Ascending aorta (tissue), 2 donors: ENCODE data around the gene TTC9C. TPM values are rescaled to one million over a fixed set of nuclear protein-coding genes. Genes with fewer than 3 reads are reported as not detected.

Experiments used
- DNase-seq, 2 donors: peaks; one replicate each; pipeline ENCODE4 v3.0.0-alpha.2; 2019; ENCODE audit warnings: low spot score in 2 of 2
- H3K27ac ChIP-seq, 2 donors: fragments of 200-600 bp; sonication (generic); one replicate each; pipeline ENCODE4 v1.5.1; 2016 to 2017; ENCODE audit warnings: mild to moderate bottlenecking in 1 of 2
- H3K27me3 ChIP-seq: fragments of 200-600 bp; sonication (generic); one replicate; pipeline ENCODE4 v1.5.1; 2017
- H3K36me3 ChIP-seq, 2 donors: fragments of 200-600 bp; sonication (generic); one replicate each; pipeline ENCODE4 v1.5.1; 2016
- H3K4me1 ChIP-seq, 2 donors: fragments of 200-600 bp; sonication (generic); one replicate each; pipeline ENCODE4 v1.5.1; 2016 to 2017; ENCODE audit warnings: mild to moderate bottlenecking in 1 of 2
- H3K4me3 ChIP-seq, 2 donors: fragments of 200-600 bp; sonication (generic); one replicate each; pipeline ENCODE4 v1.5.1; 2016 to 2017; ENCODE audit warnings: mild to moderate bottlenecking in 1 of 2
- H3K9me3 ChIP-seq, 2 donors: fragments of 200-600 bp; sonication (generic); one replicate each; pipeline ENCODE4 v1.5.1; 2016
- intact Hi-C: fragments of 100-400 bp; cut with DNase I; formaldehyde crosslinking; loops from one replicate; pipeline ENCODE4 v1.15.1; 2023
- total RNA-seq: library from RNA; depleted of rRNA; stranded (reverse); fragments of >200 nt; gene quantifications from one replicate; pipeline ENCODE4 v1.1.0, GENCODE V29; 2016
- TF ChIP-seq, protein P1 (sequence below), 3 experiments: fragments of 200-600 bp in 2 of 3; fragments of 450-650 bp in 1 of 3; sonication (generic) in 2 of 3; IDR thresholded peaks; one replicate each; pipeline ENCODE4 v1.5.1; 2016 to 2019; ENCODE audit warnings: antibody characterized with exemption in 3 of 3, mild to moderate bottlenecking in 1 of 3, moderate library complexity in 1 of 3

Gene TTC9C
- total RNA-seq, 1 donor from 2014 or later, result 1.4 TPM

DNA sequence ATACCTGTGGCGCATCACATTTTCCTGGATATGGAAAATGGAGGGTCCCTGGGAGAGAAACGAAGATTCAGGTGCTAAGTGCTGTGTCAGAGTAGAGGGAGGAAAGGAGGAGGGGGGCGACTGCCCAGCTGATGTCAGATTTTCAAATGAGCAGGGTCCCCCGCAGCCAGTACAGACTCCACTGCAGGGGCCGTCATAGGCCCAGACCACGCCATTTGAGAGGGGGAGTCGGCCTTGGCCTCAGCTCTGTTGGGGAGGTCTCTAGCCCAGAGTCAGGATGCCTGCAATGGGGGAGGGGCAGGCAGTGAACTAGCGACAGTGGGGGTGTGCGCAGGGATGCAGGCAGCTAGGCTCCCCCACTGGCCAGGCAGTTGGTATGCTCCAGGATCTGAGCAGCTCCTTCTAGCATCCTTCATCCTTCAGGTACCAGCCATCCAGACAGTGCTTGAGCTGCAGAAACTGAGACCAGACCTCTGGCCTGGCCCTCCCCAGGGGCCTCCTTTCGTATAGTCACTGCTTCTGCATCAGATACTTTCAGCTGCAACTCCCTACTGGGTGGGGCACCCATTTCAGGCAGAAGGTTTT is 20.9 kb upstream of the TTC9C start, which contains the start of the genes BSCL2 and GNG3:
BSCL2 (minus strand) TSS at position 148 of the 585 bp plus-strand sequence. CDS start 229 bp downstream, outside the sequence.
GNG3 (plus strand) TSS at position 400 of the 585 bp plus-strand sequence. CDS start 620 bp downstream, outside the sequence.
- intact Hi-C loops, result loop anchor here (2.0 to 5.0 kb wide), 3 partner anchors 53 to 125 kb away; partner anchors contain the start of genes INTS5, POLR2G, STX5 and TEX54
- Histone ChIP-seq H3K4me1 (peaks cover 8 to 21% of the 10 kb centered on the region in 2 donors), H3K27me3 (no peaks in the 10 kb centered on the region), H3K36me3 (peaks cover 11 to 18% of the 10 kb centered on the region in 2 donors), H3K4me3 (peak within 1 kb of the TSS; percentile 75 to 76), H3K9me3 (no peaks in the 10 kb centered on the region), H3K27ac (peak within 1 kb of the TSS; percentile 86 to 94)
- TF ChIP-seq, protein P1, sequence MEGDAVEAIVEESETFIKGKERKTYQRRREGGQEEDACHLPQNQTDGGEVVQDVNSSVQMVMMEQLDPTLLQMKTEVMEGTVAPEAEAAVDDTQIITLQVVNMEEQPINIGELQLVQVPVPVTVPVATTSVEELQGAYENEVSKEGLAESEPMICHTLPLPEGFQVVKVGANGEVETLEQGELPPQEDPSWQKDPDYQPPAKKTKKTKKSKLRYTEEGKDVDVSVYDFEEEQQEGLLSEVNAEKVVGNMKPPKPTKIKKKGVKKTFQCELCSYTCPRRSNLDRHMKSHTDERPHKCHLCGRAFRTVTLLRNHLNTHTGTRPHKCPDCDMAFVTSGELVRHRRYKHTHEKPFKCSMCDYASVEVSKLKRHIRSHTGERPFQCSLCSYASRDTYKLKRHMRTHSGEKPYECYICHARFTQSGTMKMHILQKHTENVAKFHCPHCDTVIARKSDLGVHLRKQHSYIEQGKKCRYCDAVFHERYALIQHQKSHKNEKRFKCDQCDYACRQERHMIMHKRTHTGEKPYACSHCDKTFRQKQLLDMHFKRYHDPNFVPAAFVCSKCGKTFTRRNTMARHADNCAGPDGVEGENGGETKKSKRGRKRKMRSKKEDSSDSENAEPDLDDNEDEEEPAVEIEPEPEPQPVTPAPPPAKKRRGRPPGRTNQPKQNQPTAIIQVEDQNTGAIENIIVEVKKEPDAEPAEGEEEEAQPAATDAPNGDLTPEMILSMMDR (IDR thresholded peaks at IDR 0.05), result no peak
- no peak for DNase-seq

DNA sequence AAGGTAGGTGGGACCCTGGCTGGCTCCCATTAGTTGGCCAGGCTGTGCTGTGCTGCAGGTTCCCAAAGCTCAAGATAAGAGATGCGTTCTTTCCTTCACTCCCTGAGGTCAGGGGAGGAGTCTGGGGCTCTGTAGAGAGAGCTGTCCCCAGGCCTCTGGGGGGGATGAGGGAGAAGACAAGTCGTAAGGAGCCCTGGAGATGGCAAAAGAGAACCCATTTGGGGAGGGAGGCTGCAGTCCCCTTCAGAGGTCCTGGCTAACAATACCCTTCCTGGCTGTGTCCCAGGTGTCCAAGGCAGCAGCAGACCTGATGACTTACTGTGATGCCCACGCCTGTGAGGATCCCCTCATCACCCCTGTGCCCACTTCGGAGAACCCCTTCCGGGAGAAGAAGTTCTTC is 19.9 kb upstream of the TTC9C start:
- no peak for DNase-seq
- Histone ChIP-seq H3K9me3 (no peaks in the 10 kb centered on the region), H3K4me3 (peak overlapping the region; percentile 56 to 75), H3K27me3 (no peaks in the 10 kb centered on the region), H3K36me3 (peaks cover 17 to 27% of the 10 kb centered on the region in 2 donors), H3K27ac (peak overlapping the region; percentile 91 to 94), H3K4me1 (peaks cover 8 to 21% of the 10 kb centered on the region in 2 donors)
- intact Hi-C loops, result loop anchor here (2.0 to 5.0 kb wide), 2 partner anchors 106 to 124 kb away; partner anchors contain the start of genes STX5 and TEX54
- TF ChIP-seq, protein P1 (IDR thresholded peaks at IDR 0.05), result no peak

DNA sequence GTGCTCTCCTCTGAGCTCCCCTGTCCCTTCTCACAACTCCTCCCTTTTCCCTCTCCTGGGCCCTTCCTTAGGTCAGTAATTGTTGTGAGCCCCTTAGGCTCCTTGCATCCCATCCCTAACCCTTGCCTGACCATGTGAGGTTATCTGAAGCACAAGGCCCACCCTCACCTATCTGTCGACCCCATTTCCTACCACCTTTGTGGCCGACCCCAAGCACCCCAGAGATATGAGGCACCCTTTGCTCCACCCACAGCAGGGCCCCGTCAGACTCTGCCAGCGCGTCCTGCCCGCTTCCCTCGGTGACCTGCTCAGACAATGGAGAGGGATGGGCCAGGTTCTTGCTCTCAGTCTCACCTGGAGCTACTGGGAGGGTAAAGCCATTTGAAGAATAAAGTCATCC is 19.5 kb upstream of the TTC9C start:
- Histone ChIP-seq H3K9me3 (no peaks in the 10 kb centered on the region), H3K27ac (peak overlapping the region; percentile 91 to 94), H3K27me3 (no peaks in the 10 kb centered on the region), H3K36me3 (peaks cover 21 to 31% of the 10 kb centered on the region in 2 donors), H3K4me1 (peaks cover 8 to 21% of the 10 kb centered on the region in 2 donors), H3K4me3 (peak overlapping the region; percentile 56 to 75)
- intact Hi-C loops, result loop anchor here (1.0 to 5.0 kb wide), 5 partner anchors 19 to 124 kb away; partner anchors contain the start of genes C11orf98, CSKMT, HNRNPUL2 and STX5
- DNase-seq, result no peak
- TF ChIP-seq, protein P1 (IDR thresholded peaks at IDR 0.05), result no peak

DNA sequence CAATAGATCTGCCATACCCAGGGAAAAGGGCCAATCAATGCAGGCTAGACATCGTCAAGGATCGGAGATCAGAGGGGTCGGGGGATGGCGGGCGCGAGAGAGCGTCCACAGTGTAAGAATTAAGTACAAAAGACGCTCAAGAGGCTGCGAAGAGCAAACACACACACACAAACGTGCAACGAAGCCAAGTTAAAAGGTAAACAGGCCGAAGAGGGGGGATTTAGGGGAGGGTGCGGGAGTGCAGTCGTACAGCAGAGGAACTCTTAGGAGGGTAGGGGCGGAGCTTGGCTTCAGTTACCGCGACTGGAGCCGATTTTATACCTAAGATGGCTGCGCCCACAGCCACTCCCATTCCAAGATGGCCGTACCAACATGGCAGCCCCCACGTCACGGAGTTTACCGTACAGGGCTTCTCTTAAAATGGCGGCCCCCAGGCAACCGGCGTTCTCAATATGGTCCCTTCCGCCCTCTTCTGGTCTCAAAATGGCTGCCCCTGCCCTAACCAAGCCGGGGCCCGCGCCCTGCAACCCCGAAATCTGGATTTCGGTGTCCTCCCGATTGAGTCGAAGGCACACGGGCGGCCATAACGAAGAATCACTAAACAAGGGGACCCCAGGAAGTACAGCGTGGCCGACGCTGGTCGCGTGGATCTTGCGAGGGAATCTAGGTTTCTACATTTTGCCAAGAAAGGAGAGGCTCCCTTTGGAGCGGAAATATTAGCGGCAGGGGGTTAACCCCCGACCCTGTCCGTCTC is 18.9 kb upstream of the TTC9C start:
- peak overlapping the region; percentile 91 to 94 for H3K27ac ChIP-seq
- TF ChIP-seq, protein P1 (IDR thresholded peaks at IDR 0.05), result peak in 1 of 3 experiments; percentile 21
- H3K36me3 ChIP-seq, result peaks cover 27 to 37% of the 10 kb centered on the region in 2 donors
- no peaks in the 10 kb centered on the region for H3K27me3 ChIP-seq
- no peaks in the 10 kb centered on the region for H3K9me3 ChIP-seq
- intact Hi-C loops, result loop anchor here (1.0 to 5.0 kb wide), 5 partner anchors 18 to 123 kb away; partner anchors contain the start of genes C11orf98, CSKMT, HNRNPUL2 and STX5
- peaks cover 8 to 21% of the 10 kb centered on the region in 2 donors for H3K4me1 ChIP-seq
- peak; percentile 96 to 99 for DNase-seq
- H3K4me3 ChIP-seq, result peak overlapping the region; percentile 56 to 75

DNA sequence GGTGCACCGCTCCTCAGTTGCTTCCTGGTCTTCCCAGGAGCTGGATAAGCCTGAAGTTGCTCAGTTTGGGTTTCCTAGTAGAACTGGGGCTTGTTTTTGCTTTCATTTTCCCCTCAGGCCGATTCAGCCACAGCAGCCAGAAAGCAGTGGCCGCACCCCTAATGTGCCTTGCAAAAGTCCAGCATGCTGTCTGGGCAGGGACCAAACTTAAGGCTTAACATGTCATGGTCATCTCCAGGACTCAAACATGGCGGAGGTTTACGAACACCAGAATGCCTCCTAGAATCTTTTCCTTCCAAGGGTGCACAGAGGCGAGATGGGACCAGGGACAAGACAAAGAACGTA is 18.3 kb upstream of the TTC9C start:
- Histone ChIP-seq H3K9me3 (no peaks in the 10 kb centered on the region), H3K36me3 (peaks cover 32 to 42% of the 10 kb centered on the region in 2 donors), H3K4me1 (peaks cover 8 to 21% of the 10 kb centered on the region in 2 donors), H3K27ac (peak overlapping the region; percentile 91 to 94), H3K4me3 (peak overlapping the region; percentile 56 to 75), H3K27me3 (no peaks in the 10 kb centered on the region)
- intact Hi-C loops, result no loop called here
- DNase-seq, result no peak
- TF ChIP-seq, protein P1 (IDR thresholded peaks at IDR 0.05), result peak in 1 of 3 experiments; percentile 5
